Caco-2 (cell line): ENCODE results near the gene RORC. TPM values are rescaled to one million over a fixed set of nuclear protein-coding genes. Genes with fewer than 3 reads are reported as not detected.

Source experiments
- BruUV-seq: library from RNA; stranded (reverse); fragments of 400-500 nt; replicated peaks from 2 replicates; lab custom pipeline; 2021; lab: Mats Ljungman, UMichigan
- CTCF ChIA-PET: fragments of 300-600 bp; sonication (Branson Sonifier 250); formaldehyde crosslinking; loops from one replicate; lab custom pipeline; 2022; ENCODE audit warnings: antibody characterized with exemption; lab: Charles Lee
- POLR2A ChIA-PET: fragments of 300-600 bp; sonication (Branson Sonifier 250); formaldehyde crosslinking; loops from one replicate; lab custom pipeline; 2022; ENCODE audit warnings: antibody characterized with exemption; lab: Charles Lee
- DNase-seq, 2 experiments: peaks; one replicate each; pipeline versions ENCODE4 v3.0.0 to v3.0.0-alpha.2; 2020 to 2022
- H3K27me3 ChIP-seq: replicated peaks from 2 replicates; pipeline ENCODE4 v1.6.0; 2011; ENCODE audit warnings: low read length; ENCODE audit not compliant: control insufficient read depth, insufficient read depth
- H3K36me3 ChIP-seq: 2 replicates; pipeline ENCODE4 v1.5.1; 2011; ENCODE audit warnings: low read length; ENCODE audit not compliant: control insufficient read depth, insufficient read depth
- H3K4me1 ChIP-seq: fragments of 250-450 bp; sonication (Bioruptor Pico); 2 replicates; pipeline ENCODE4 v1.5.1; 2020; ENCODE audit warnings: mild to moderate bottlenecking
- H3K4me3 ChIP-seq: 2 replicates; pipeline ENCODE4 v1.5.1; 2011; ENCODE audit warnings: low read depth, mild to moderate bottlenecking, control low read depth, low read length
- H3K9me3 ChIP-seq: fragments of 250-450 bp; sonication (Bioruptor Pico); 2 replicates; pipeline ENCODE4 v1.5.1; 2020; ENCODE audit warnings: mild to moderate bottlenecking, moderate library complexity
- H3K27ac Mint-ChIP-seq: one replicate; pipeline ENCODE4 v1.8.0; 2022; ENCODE audit warnings: mixed read lengths; ENCODE audit not compliant: unreplicated experiment
- H3K27me3 Mint-ChIP-seq: one replicate; pipeline ENCODE4 v1.8.0; 2022; ENCODE audit warnings: mixed read lengths; ENCODE audit not compliant: insufficient read depth, unreplicated experiment
- H3K36me3 Mint-ChIP-seq: one replicate; pipeline ENCODE4 v1.8.0; 2022; ENCODE audit warnings: mild to moderate bottlenecking, mixed read lengths; ENCODE audit not compliant: insufficient read depth, unreplicated experiment
- H3K4me1 Mint-ChIP-seq: one replicate; pipeline ENCODE4 v1.8.0; 2022; ENCODE audit warnings: low read depth, mixed read lengths; ENCODE audit not compliant: unreplicated experiment
- H3K4me3 Mint-ChIP-seq: one replicate; pipeline ENCODE4 v1.8.0; 2022; ENCODE audit warnings: mild to moderate bottlenecking, moderate library complexity, mixed read lengths; ENCODE audit not compliant: unreplicated experiment
- H3K9me3 Mint-ChIP-seq: one replicate; pipeline ENCODE4 v1.8.0; 2022; ENCODE audit warnings: mixed read lengths; ENCODE audit not compliant: unreplicated experiment
- CTCF ChIP-seq, 2 experiments: fragments of 200-600 bp in 1 of 2; IDR thresholded peaks; 1 replicate in 1 of 2; 2 replicates in 1 of 2; pipeline versions ENCODE4 v1.5.1 to v1.8.0; 2011 to 2022; ENCODE audit warnings: antibody characterized with exemption in 1 of 2, control low read depth in 1 of 2, inconsistent platforms in 1 of 2, low read depth in 1 of 2, low read length in 1 of 2, mild to moderate bottlenecking in 1 of 2, moderate library complexity in 1 of 2; ENCODE audit not compliant: insufficient read depth in 1 of 2, severe bottlenecking in 1 of 2, unreplicated experiment in 1 of 2
- intact Hi-C: fragments of 100-400 bp; cut with micrococcal nuclease; formaldehyde crosslinking; loops from one replicate; pipeline ENCODE4 v1.10.0; 2022; ENCODE audit not compliant: unreplicated experiment
- total RNA-seq: library from RNA; stranded (reverse); gene quantifications from 2 replicates; pipeline ENCODE4 v1.2.3, GENCODE V29; 2022

Gene RORC
- total RNA-seq, 1 experiment from 2014 or later, result not detected

GRCh38 chr1:151815716-151816327 lies 15.8 kb downstream of the RORC start:
- H3K4me1 Mint-ChIP-seq, result no peaks in the 10 kb centered on the region
- peaks cover 5% of the 10 kb centered on the region for H3K27me3 Mint-ChIP-seq
- H3K9me3 Mint-ChIP-seq, result no peaks in the 10 kb centered on the region
- H3K27ac Mint-ChIP-seq, result no peak overlapping the region
- intact Hi-C loops, result no loop called here
- no peak for TF ChIP-seq CTCF (IDR thresholded peaks at IDR 0.05; ENCODE audit: insufficient read depth in 1 of 2, low read depth in 1 of 2, low read length in 1 of 2, severe bottlenecking in 1 of 2, unreplicated experiment in 1 of 2)
- H3K4me3 Mint-ChIP-seq, result no peak overlapping the region
- no peak overlapping the region for H3K4me3 ChIP-seq
- no peaks in the 10 kb centered on the region for H3K36me3 Mint-ChIP-seq
- CTCF ChIA-PET, result interaction anchor here (0.9 kb wide), 1 partner anchor 21 kb away, joined by 3 read pairs; no protein-coding TSS in a partner anchor
- no peaks in the 10 kb centered on the region; the same call in 1 of the 2 replicates for H3K27me3 ChIP-seq
- H3K4me1 ChIP-seq, result no peaks in the 10 kb centered on the region
- H3K36me3 ChIP-seq, result no peaks in the 10 kb centered on the region
- H3K9me3 ChIP-seq, result no peaks in the 10 kb centered on the region
- POLR2A ChIA-PET, result no interaction called here
- no peak for DNase-seq
- no TSS peak for BruUV-seq

- no TSS peak for BruUV-seq
- CTCF ChIA-PET, result interaction anchor here (0.9 kb wide), 1 partner anchor 22 kb away, joined by 3 read pairs; no protein-coding TSS in a partner anchor
- Mint-ChIP-seq H3K36me3 (no peaks in the 10 kb centered on the region), H3K4me1 (peaks cover 3% of the 10 kb centered on the region), H3K27ac (no peak overlapping the region), H3K4me3 (no peak overlapping the region), H3K27me3 (peaks cover 5% of the 10 kb centered on the region), H3K9me3 (no peaks in the 10 kb centered on the region)
- Histone ChIP-seq H3K4me3 (no peak overlapping the region), H3K27me3 (no peaks in the 10 kb centered on the region; the same call in 1 of the 2 replicates), H3K9me3 (no peaks in the 10 kb centered on the region), H3K36me3 (no peaks in the 10 kb centered on the region), H3K4me1 (no peaks in the 10 kb centered on the region)
- DNase-seq, result no peak
- intact Hi-C loops, result no loop called here
- POLR2A ChIA-PET, result no interaction called here
- no peak for TF ChIP-seq CTCF (IDR thresholded peaks at IDR 0.05; ENCODE audit: insufficient read depth in 1 of 2, low read depth in 1 of 2, low read length in 1 of 2, severe bottlenecking in 1 of 2, unreplicated experiment in 1 of 2)
Observed at GRCh38 chr1:151814971-151815545, 16.5 kb downstream of the RORC start.

- H3K27me3 ChIP-seq, result no peaks in the 10 kb centered on the region; the same call in 1 of the 2 replicates
- no peaks in the 10 kb centered on the region for H3K36me3 ChIP-seq
- no peaks in the 10 kb centered on the region for H3K4me1 ChIP-seq
- Mint-ChIP-seq H3K27ac (no peak overlapping the region), H3K4me3 (no peak overlapping the region), H3K36me3 (no peaks in the 10 kb centered on the region), H3K27me3 (peaks cover 5% of the 10 kb centered on the region), H3K9me3 (no peaks in the 10 kb centered on the region), H3K4me1 (peaks cover 9% of the 10 kb centered on the region)
- no TSS peak for BruUV-seq
- no peak for DNase-seq
- CTCF ChIA-PET, result no interaction called here
- no peak for TF ChIP-seq CTCF (IDR thresholded peaks at IDR 0.05; ENCODE audit: insufficient read depth in 1 of 2, low read depth in 1 of 2, low read length in 1 of 2, severe bottlenecking in 1 of 2, unreplicated experiment in 1 of 2)
- intact Hi-C loops, result no loop called here
- no peak overlapping the region for H3K4me3 ChIP-seq
- POLR2A ChIA-PET, result no interaction called here
- no peaks in the 10 kb centered on the region for H3K9me3 ChIP-seq
Observed at GRCh38 chr1:151814426-151814825, 17.2 kb downstream of the RORC start.
